ENCODE data around the gene DOK7.

DOK7 gene

DNA sequence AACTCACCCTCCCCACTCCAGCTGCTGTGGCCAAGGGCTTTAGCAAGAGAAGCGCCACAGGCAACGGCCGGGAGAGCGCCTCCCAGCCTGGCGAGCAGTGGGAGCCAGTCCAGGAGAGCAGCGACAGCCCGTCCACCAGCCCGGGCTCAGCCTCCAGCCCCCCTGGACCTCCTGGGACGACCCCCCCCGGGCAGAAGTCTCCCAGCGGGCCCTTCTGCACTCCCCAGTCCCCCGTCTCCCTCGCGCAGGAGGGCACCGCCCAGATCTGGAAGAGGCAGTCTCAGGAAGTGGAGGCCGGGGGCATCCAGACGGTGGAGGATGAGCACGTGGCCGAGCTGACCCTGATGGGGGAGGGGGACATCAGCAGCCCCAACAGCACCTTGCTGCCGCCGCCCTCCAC lies 32.6 kb upstream of the DOK7 start:
- Histone ChIP-seq H3K27ac (ENCODE audit: low read length) (no peak overlapping the region), H3K9me3 (ENCODE audit: insufficient read depth, low read depth, low read length) (no peaks in the 10 kb centered on the region), H3K9ac (ENCODE audit: low read depth, low read length) (no peak overlapping the region), H3K27me3 (ENCODE audit: insufficient read depth, low read length) (no peaks in the 10 kb centered on the region), H3K36me3 (ENCODE audit: insufficient read depth, low read depth, low read length) (no peaks in the 10 kb centered on the region; the same call in 1 of the 2 replicates), H3K4me1 (ENCODE audit: insufficient read depth, low read length) (no peaks in the 10 kb centered on the region; the same call in 1 of the 2 replicates), H3K4me3 (ENCODE audit: low read length) (no peak overlapping the region)

DNA sequence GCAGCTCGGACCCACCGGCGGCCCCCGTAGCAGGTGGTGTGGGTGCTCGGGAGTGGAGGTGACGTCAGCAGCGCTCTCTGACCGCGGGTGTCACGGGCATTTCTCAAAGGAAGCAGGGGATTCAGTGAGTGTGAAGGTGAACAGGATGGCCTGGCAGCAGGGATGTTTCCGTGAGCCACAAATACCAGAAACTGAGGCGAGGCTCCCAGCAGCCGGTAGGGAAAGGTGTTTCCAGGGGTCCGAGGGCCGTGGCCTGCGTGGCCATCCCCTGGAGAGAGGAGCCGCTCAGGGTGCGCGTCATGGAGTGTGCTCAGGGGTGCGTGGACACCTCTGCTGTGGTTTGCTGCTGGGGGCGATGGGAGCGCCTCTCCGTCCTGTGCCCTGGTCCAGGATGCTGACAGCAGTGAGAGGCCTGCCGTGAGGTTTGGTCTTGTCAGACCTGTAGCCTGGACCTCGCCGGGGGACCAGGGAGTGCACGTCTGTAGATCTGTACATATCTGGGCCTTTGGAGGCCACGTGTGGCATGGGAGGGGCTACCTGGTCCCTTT lies 31.6 kb upstream of the DOK7 start:
- H3K27ac ChIP-seq (ENCODE audit: low read length) = no peak overlapping the region

DNA sequence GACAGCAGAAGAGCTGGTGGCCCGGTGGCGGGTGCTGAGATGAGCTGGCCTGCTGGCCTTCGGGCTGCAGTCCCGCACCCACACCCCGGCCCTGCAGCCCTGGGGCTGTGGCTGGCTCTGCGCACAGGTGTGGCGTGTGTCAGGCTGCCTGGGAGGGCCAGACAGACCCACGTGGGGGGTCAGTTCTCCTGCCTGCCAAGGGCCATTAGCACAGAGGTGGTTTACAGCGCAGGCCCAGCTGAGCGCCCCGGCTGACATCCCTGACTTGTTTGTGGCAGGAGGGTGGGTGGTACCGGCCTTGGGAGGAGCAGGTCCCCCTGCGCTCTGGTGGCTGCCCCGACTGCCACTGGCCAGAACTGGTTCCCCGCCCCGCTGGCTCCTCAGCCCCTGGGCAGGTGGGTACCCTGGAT lies 30.7 kb upstream of the DOK7 start:
- H3K9me3 ChIP-seq (ENCODE audit: insufficient read depth, low read depth, low read length) = no peaks in the 10 kb centered on the region
- no peaks in the 10 kb centered on the region; the same call in 1 of the 2 replicates for H3K36me3 ChIP-seq (ENCODE audit: insufficient read depth, low read depth, low read length)
- H3K9ac ChIP-seq (ENCODE audit: low read depth, low read length) = no peak overlapping the region
- no peaks in the 10 kb centered on the region; the same call in 1 of the 2 replicates for H3K4me1 ChIP-seq (ENCODE audit: insufficient read depth, low read length)
- no peaks in the 10 kb centered on the region for H3K27me3 ChIP-seq (ENCODE audit: insufficient read depth, low read length)
- no peak overlapping the region for H3K4me3 ChIP-seq (ENCODE audit: low read length)
- no peak overlapping the region for H3K27ac ChIP-seq (ENCODE audit: low read length)

More for the DNA sequence above, 31.6 kb upstream of the DOK7 start:
- Histone ChIP-seq H3K27me3 (ENCODE audit: insufficient read depth, low read length) (no peaks in the 10 kb centered on the region), H3K9ac (ENCODE audit: low read depth, low read length) (no peak overlapping the region), H3K36me3 (ENCODE audit: insufficient read depth, low read depth, low read length) (no peaks in the 10 kb centered on the region; the same call in 1 of the 2 replicates), H3K4me3 (ENCODE audit: low read length) (no peak overlapping the region), H3K9me3 (ENCODE audit: insufficient read depth, low read depth, low read length) (no peaks in the 10 kb centered on the region), H3K4me1 (ENCODE audit: insufficient read depth, low read length) (no peaks in the 10 kb centered on the region; the same call in 1 of the 2 replicates)

DNA sequence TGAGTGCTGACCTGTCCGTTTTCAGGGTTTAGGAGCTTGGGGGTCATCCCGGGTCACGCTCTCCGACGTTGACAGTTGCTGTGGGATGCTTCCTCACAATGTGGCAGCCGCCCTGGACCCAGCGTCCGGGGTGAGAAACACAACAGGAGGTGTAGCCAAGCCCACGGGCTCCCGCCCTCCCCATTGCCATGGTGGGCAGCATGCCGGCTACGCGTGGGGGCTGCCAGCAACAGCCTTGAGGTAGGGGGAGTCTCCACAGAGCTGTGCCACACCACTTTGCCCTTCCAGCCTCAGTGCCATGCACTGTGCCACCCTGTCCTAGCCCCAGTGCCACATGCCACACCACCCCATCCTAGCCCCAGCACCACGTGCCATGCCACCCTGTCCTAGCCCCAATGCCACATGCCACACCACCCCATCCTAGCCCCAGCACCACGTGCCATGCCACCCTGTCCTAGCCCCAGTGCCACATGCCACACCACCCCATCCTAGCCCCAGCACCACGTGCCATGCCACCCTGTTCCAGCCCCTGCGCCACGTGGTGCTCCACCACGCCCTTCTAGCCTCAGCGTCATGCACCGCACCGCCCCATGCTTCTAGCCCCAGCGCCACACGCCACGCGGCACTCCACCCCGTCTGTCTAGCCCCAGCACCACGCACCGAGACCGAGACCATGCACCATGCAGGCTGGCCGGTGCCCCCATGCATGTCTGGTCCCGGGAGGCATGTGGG lies 29.8 kb upstream of the DOK7 start:
- H3K36me3 ChIP-seq (ENCODE audit: insufficient read depth, low read depth, low read length) = no peaks in the 10 kb centered on the region; the same call in 1 of the 2 replicates

DNA sequence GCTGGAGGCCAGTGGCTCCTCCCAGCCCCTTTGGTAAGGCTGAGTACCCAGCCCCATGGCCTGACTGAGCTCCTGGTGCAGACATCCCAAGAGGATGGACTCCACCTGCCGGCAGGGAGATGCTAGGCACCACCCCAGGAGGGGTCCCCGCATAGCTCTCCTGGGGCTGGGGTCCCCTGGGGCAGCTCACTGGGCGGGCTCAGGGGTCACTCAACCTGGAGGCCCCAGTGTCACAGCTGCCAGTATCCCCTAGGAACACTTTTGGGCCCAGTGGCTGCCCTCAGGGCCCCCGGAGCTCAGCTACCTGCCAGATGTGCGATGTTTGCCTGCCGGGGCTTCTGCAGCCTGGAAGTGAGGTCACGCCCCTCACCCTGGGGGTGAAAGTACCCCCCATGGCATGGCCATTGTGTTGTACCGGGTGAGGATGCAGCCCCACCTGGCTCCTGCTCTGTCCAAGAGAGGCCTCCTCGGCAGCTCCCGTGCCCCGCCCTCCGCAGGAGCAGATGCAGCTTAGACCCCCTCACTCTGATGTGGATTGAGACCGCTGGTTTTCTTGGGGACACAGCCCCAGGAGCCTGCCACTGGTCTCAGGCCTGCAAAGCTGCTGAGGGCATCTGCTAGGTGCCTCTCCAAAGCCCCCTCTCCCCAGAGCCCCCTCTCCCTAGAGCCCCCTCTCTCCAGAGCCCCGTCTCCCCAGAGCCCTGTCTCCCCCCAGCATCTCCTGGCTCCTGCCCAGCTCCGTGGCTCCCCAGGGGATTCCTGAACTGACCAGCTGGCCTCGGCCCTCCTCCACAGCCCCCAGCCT lies 28.0 kb upstream of the DOK7 start:
- H3K27ac ChIP-seq (ENCODE audit: low read length) = no peak overlapping the region
- H3K4me1 ChIP-seq (ENCODE audit: insufficient read depth, low read length) = no peaks in the 10 kb centered on the region; the same call in 1 of the 2 replicates
- no peaks in the 10 kb centered on the region; the same call in 1 of the 2 replicates for H3K36me3 ChIP-seq (ENCODE audit: insufficient read depth, low read depth, low read length)
- no peaks in the 10 kb centered on the region for H3K9me3 ChIP-seq (ENCODE audit: insufficient read depth, low read depth, low read length)
- no peak overlapping the region for H3K4me3 ChIP-seq (ENCODE audit: low read length)
- H3K27me3 ChIP-seq (ENCODE audit: insufficient read depth, low read length) = no peaks in the 10 kb centered on the region
- H3K9ac ChIP-seq (ENCODE audit: low read depth, low read length) = no peak overlapping the region

More for the DNA sequence above, 29.8 kb upstream of the DOK7 start:
- Histone ChIP-seq H3K4me1 (ENCODE audit: insufficient read depth, low read length) (no peaks in the 10 kb centered on the region; the same call in 1 of the 2 replicates), H3K9me3 (ENCODE audit: insufficient read depth, low read depth, low read length) (no peaks in the 10 kb centered on the region), H3K27me3 (ENCODE audit: insufficient read depth, low read length) (no peaks in the 10 kb centered on the region), H3K9ac (ENCODE audit: low read depth, low read length) (no peak overlapping the region), H3K4me3 (ENCODE audit: low read length) (no peak overlapping the region), H3K27ac (ENCODE audit: low read length) (no peak overlapping the region)

DNA sequence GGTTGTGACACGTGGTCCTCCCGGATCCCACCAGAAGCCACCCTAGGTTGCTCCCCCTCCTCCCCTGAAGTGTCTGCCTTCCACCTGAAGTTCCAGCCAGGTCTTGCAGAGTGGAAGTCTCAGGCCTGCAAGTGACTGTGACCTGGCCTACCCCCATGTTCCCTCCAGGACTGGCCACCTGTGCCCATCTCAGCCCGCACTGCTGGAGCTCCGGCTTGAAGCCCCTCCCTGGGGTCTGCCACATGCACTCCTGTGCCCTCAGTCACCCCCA lies 27.5 kb upstream of the DOK7 start:
- no peaks in the 10 kb centered on the region; the same call in 1 of the 2 replicates for H3K4me1 ChIP-seq (ENCODE audit: insufficient read depth, low read length)
- H3K27me3 ChIP-seq (ENCODE audit: insufficient read depth, low read length) = no peaks in the 10 kb centered on the region
- no peaks in the 10 kb centered on the region for H3K36me3 ChIP-seq (ENCODE audit: insufficient read depth, low read depth, low read length)
- H3K4me3 ChIP-seq (ENCODE audit: low read length) = no peak overlapping the region
- H3K9me3 ChIP-seq (ENCODE audit: insufficient read depth, low read depth, low read length) = no peaks in the 10 kb centered on the region
- H3K27ac ChIP-seq (ENCODE audit: low read length) = no peak overlapping the region
- H3K9ac ChIP-seq (ENCODE audit: low read depth, low read length) = no peak overlapping the region

DNA sequence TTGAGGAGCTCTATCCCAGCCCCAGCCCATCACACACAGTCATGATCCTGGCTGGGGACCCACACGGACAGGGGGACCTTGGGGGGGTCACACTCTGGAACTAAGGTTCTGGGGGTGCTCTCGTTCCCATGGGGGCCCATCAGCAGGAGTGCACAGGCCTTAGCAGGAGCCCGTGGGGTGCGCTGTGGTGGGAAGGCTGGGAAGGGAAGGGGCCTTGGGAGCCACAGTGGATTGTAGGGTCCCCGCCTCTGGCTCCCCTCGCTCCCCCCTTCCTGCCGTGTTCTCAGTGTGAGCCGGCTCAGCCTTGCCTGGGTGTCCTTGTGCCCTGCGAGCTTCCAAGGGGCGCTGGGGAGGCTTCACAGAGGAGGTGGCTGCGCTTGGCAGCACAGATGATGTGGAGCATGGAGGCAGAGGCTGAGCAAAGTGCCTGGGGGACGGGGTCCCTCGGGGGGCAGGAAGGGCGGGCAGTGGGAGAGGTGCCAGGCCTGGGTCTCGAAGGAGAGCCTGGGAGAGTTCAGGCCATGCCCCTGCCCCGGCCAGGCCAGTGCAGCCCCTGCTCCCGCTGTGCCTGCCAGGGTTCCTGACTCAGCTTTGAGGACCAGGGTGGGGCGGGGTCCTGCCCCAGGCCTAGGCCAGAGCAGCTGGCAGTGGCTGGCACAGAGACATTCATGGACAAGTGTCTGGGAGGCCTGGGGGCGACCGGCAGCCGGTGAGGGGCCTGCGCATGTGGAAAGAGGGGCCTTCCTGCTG lies 26.9 kb upstream of the DOK7 start:
- H3K4me1 ChIP-seq (ENCODE audit: insufficient read depth, low read length) = no peaks in the 10 kb centered on the region; the same call in 1 of the 2 replicates
- H3K36me3 ChIP-seq (ENCODE audit: insufficient read depth, low read depth, low read length) = no peaks in the 10 kb centered on the region
- no peak overlapping the region for H3K4me3 ChIP-seq (ENCODE audit: low read length)
- no peaks in the 10 kb centered on the region for H3K27me3 ChIP-seq (ENCODE audit: insufficient read depth, low read length)
- H3K27ac ChIP-seq (ENCODE audit: low read length) = no peak overlapping the region
- no peak overlapping the region for H3K9ac ChIP-seq (ENCODE audit: low read depth, low read length)
- no peaks in the 10 kb centered on the region for H3K9me3 ChIP-seq (ENCODE audit: insufficient read depth, low read depth, low read length)

DNA sequence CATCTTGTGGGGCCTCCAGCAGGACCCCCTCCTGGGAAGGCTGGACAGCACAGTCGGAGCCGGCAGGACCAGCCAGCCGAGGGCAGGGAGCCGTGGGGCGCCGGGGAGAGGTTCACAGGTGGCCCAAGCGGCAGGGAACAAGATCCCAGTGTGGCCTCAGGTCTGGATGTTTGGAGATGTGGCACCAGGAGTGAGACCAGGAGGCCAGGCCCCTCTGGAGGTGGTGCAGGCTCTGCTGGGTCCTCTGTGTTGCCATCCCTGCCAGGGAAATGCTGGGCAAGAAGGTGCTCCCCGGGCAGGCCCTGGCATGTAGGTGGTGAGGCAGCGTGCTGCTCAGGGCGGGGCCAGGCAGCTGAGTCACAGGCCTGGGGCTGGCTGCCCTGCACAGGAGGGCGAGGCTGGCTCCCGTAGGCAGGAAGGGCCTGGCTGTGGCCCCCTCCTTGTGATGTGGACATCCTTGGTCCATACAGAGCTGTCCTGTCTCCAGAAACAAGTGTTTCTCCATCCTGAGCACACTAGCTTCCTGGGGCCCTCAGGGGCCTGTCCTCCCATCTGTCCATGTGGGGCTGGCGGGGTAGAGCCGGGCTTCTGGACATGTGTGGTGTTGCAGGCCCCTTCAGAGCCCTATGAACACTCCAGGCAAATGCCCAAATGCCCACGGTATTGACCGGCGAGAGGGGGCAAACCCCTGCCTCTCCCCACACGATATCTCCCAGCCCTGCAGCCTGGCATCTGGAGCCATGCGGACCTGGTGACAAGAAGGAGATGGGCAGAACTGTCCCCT lies 26.1 kb upstream of the DOK7 start:
- no peak overlapping the region for H3K9ac ChIP-seq (ENCODE audit: low read depth, low read length)
- no peaks in the 10 kb centered on the region; the same call in 1 of the 2 replicates for H3K4me1 ChIP-seq (ENCODE audit: insufficient read depth, low read length)
- no peaks in the 10 kb centered on the region for H3K9me3 ChIP-seq (ENCODE audit: insufficient read depth, low read depth, low read length)
- no peak overlapping the region for H3K4me3 ChIP-seq (ENCODE audit: low read length)
- H3K27ac ChIP-seq (ENCODE audit: low read length) = no peak overlapping the region
- H3K27me3 ChIP-seq (ENCODE audit: insufficient read depth, low read length) = no peaks in the 10 kb centered on the region
- H3K36me3 ChIP-seq (ENCODE audit: insufficient read depth, low read depth, low read length) = no peaks in the 10 kb centered on the region

DNA sequence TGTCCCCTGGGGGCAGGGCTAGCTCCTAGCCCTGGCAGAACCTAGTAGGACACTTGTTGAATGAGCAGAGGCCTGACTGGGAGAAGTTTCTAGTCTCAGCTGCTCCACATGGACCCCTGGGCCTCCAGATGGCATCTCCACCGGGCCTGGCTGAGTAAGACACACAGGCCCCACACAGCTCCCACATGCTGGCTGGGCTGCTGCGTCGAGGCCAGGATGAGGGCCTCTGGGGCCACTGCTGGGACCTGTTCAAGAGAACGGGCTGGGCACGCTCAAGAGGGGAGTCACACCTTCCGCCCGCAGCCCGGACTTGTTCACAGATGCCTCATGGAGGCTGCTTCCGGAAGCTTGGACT lies 25.5 kb upstream of the DOK7 start:
- Histone ChIP-seq H3K4me1 (ENCODE audit: insufficient read depth, low read length) (no peaks in the 10 kb centered on the region; the same call in 1 of the 2 replicates), H3K27ac (ENCODE audit: low read length) (no peak overlapping the region), H3K9ac (ENCODE audit: low read depth, low read length) (no peak overlapping the region), H3K27me3 (ENCODE audit: insufficient read depth, low read length) (no peaks in the 10 kb centered on the region), H3K4me3 (ENCODE audit: low read length) (no peak overlapping the region), H3K9me3 (ENCODE audit: insufficient read depth, low read depth, low read length) (no peaks in the 10 kb centered on the region), H3K36me3 (ENCODE audit: insufficient read depth, low read depth, low read length) (no peaks in the 10 kb centered on the region)

DNA sequence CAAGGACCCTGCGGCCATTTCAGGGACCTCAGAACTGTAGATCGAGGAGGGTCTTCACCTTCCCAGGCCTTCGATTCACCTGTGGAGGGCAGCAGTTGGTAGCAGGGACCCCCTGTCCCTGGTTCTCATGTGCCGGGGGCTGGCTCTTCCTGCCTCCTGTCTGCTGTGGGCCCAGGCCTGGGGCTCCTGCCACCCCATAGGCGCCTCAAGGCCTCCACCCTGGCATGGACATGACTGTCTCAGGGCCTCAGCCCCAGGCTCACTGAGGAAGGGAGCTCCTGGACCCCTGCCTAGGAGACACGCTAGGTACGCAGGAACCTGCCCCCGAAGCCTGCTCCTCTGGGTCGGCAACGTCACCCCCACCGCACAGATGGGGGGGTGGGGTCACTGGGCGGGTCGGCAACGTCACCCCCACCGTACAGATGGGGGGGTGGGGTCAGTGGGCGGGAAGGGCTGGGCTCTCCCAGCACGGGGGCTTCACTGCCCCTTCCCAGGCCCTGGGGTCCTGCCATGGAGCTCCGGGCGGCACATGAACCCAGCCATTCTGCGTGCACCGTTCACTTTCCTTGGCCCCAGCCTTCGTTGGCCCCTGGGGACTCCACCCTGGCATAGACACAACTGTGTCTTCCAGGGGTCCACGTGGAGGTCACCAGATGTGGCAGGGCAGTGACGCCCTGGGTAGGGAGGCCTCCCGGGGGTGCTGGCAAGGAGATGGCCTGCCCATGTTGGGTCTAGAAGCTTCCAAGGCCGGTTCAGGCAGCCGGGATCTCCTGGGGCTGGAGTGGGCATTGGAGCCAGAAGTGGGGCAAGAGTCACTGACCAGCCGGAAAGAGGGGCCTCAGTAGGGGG lies 24.9 kb upstream of the DOK7 start:
- Histone ChIP-seq H3K4me1 (ENCODE audit: insufficient read depth, low read length) (no peaks in the 10 kb centered on the region; the same call in 1 of the 2 replicates), H3K36me3 (ENCODE audit: insufficient read depth, low read depth, low read length) (no peaks in the 10 kb centered on the region), H3K27ac (ENCODE audit: low read length) (no peak overlapping the region), H3K9me3 (ENCODE audit: insufficient read depth, low read depth, low read length) (no peaks in the 10 kb centered on the region), H3K4me3 (ENCODE audit: low read length) (no peak overlapping the region), H3K27me3 (ENCODE audit: insufficient read depth, low read length) (no peaks in the 10 kb centered on the region), H3K9ac (ENCODE audit: low read depth, low read length) (no peak overlapping the region)
